Activated T-cell treated with anti-CD3 and anti-CD28 coated beads for 24 hours (primary cell): ENCODE measurements around the gene OR10X1.

Experiments
- DNase-seq: peaks from one replicate; pipeline ENCODE4 v3.0.0-alpha.2; 2020; ENCODE audit warnings: low read depth

The OR10X1 gene

GRCh38 chr1:158579733-158580132, at the start of gene OR10X1:
Gene OR10X1 (minus strand): TSS chr1:158579899. CDS start chr1:158579899, 0 bp downstream.
- DNase-seq = no peak

- DNase-seq = no peak
Observed at GRCh38 chr1:158613764-158614163, 34.1 kb upstream of the OR10X1 start.

- DNase-seq = no peak
Observed at GRCh38 chr1:158611916-158612315, 32.2 kb upstream of the OR10X1 start.

- no peak for DNase-seq
Observed at GRCh38 chr1:158607296-158607695, 27.6 kb upstream of the OR10X1 start.

GRCh38 chr1:158604968-158605367, 25.3 kb upstream of the OR10X1 start, which contains the start of gene OR10Z1:
Gene OR10Z1 (plus strand): TSS chr1:158605268. CDS start chr1:158606439, 1,171 bp downstream.
- no peak for DNase-seq

GRCh38 chr1:158600735-158601134, 21.0 kb upstream of the OR10X1 start:
- DNase-seq = no peak

GRCh38 chr1:158586942-158587341, 7.2 kb upstream of the OR10X1 start:
- DNase-seq = no peak

- no peak for DNase-seq
Observed at GRCh38 chr1:158583962-158584361, 4.3 kb upstream of the OR10X1 start.

GRCh38 chr1:158577561-158577960, 2.1 kb downstream of the OR10X1 start:
- no peak for DNase-seq

GRCh38 chr1:158572226-158572625, 7.5 kb downstream of the OR10X1 start:
- no peak for DNase-seq

GRCh38 chr1:158570480-158570879, 9.2 kb downstream of the OR10X1 start, which contains the start of gene OR6P1:
Gene OR6P1 (minus strand): TSS chr1:158570580. CDS start chr1:158563604, 6,976 bp downstream.
- DNase-seq = no peak

GRCh38 chr1:158564608-158565007, 15.1 kb downstream of the OR10X1 start:
- no peak for DNase-seq

- no peak for DNase-seq
Observed at GRCh38 chr1:158563853-158564252, 15.8 kb downstream of the OR10X1 start.

- no peak for DNase-seq
Observed at GRCh38 chr1:158559696-158560095, 20.0 kb downstream of the OR10X1 start.

- no peak for DNase-seq
Observed at GRCh38 chr1:158554352-158554751, 25.3 kb downstream of the OR10X1 start, which contains the start of gene OR6Y1. Gene OR6Y1 (minus strand): TSS chr1:158554405. CDS start chr1:158548105, 6,300 bp downstream.

- DNase-seq = no peak
Observed at GRCh38 chr1:158552296-158552695, 27.4 kb downstream of the OR10X1 start.

- DNase-seq = no peak
Observed at GRCh38 chr1:158547533-158547932, 32.2 kb downstream of the OR10X1 start.

- no peak for DNase-seq
Observed at GRCh38 chr1:158537609-158538008, 42.1 kb downstream of the OR10X1 start.

- DNase-seq = no peak
Observed at GRCh38 chr1:158534496-158534895, 45.2 kb downstream of the OR10X1 start.
